ENCODE results near the gene ADRB2.

- TF ChIP-seq CTCF (IDR thresholded peaks at IDR 0.05): no peak
- TF ChIP-seq POLR2AphosphoS5 (IDR thresholded peaks at IDR 0.05; ENCODE audit: low read depth, low read length): no peak
- no peak for TF ChIP-seq SIN3A (IDR thresholded peaks at IDR 0.05; ENCODE audit: borderline replicate concordance, insufficient read depth, low read depth, low read length)
Observed at GRCh38 chr5:148792744-148793143, 33.7 kb upstream of the ADRB2 start.

Measured in Panc1 (cell line).